H1 (cell line): ENCODE data around the gene SMIM38. TPM values are rescaled to one million over a fixed set of nuclear protein-coding genes. Genes with fewer than 3 reads are reported as not detected.
A peak's percentile ranks its signal among the peaks of the same experiment; 100 is the strongest.

Source experiments
- CTCF ChIA-PET: fragments of 300-600 bp; sonication (Branson Sonifier 250); formaldehyde crosslinking; loops from one replicate; lab custom pipeline; 2021; ENCODE audit not compliant: partially characterized antibody; lab: Charles Lee
- POLR2A ChIA-PET: fragments of 300-600 bp; sonication (Branson Sonifier 250); formaldehyde crosslinking; loops from one replicate; lab custom pipeline; 2021; ENCODE audit warnings: inconsistent platforms; ENCODE audit not compliant: partially characterized antibody; lab: Charles Lee
- DNase-seq, 2 experiments: peaks; one replicate each; pipeline versions ENCODE4 v3.0.0 to v3.0.0-alpha.2; 2010 to 2022; ENCODE audit warnings: low spot score in 2 of 2, low read depth in 1 of 2, mixed read lengths in 1 of 2
- FAIRE-seq: peaks from 2 replicates; lab custom pipeline; 2011; peaks lifted over from hg19 to GRCh38; lab: Jason Lieb, UNC
- H2AFZ ChIP-seq: 2 replicates; pipeline ENCODE4 v1.8.1; 2012; ENCODE audit warnings: low read length, inconsistent platforms
- H2AK5ac ChIP-seq: 2 replicates; pipeline ENCODE4 v1.6.1; 2013; ENCODE audit warnings: low read depth, low read length
- H2BK120ac ChIP-seq: replicated peaks from 2 replicates; pipeline ENCODE3; 2013; ENCODE audit warnings: low read depth, low read length, inconsistent platforms
- H2BK12ac ChIP-seq: 2 replicates; pipeline ENCODE4 v1.6.1; 2013; ENCODE audit warnings: low read depth, low read length
- H2BK15ac ChIP-seq: 2 replicates; pipeline ENCODE4 v1.6.1; 2013; ENCODE audit warnings: low read length
- H2BK20ac ChIP-seq: 2 replicates; pipeline ENCODE4 v1.6.1; 2013; ENCODE audit warnings: low read length
- H2BK5ac ChIP-seq: 2 replicates; pipeline ENCODE4 v1.6.1; 2013; ENCODE audit warnings: low read depth, low read length
- H3K14ac ChIP-seq: 2 replicates; pipeline ENCODE4 v1.6.1; 2013; ENCODE audit warnings: inconsistent platforms; ENCODE audit not compliant: insufficient read length
- H3K18ac ChIP-seq: 2 replicates; pipeline ENCODE4 v1.6.1; 2013; ENCODE audit warnings: low read length; ENCODE audit errors: extremely low read depth
- H3K23ac ChIP-seq: 2 replicates; pipeline ENCODE4 v1.6.1; 2013; ENCODE audit warnings: inconsistent platforms; ENCODE audit not compliant: insufficient read length
- H3K23me2 ChIP-seq: 2 replicates; pipeline ENCODE4 v1.6.1; 2013; ENCODE audit warnings: low read depth, low read length
- H3K27ac ChIP-seq: 2 replicates; pipeline ENCODE4 v1.6.1; 2011; ENCODE audit warnings: low read depth, low read length, inconsistent platforms
- H3K27me3 ChIP-seq, 4 experiments: replicated peaks in 1 of 4; 1 replicate in 1 of 4; 2 replicates in 3 of 4; pipeline versions ENCODE4 v1.6.1 to v1.8.1; 2011 to 2013; ENCODE audit warnings: low read length in 3 of 4, mild to moderate bottlenecking in 3 of 4, inconsistent platforms in 2 of 4, mixed read lengths in 2 of 4, moderate library complexity in 1 of 4; ENCODE audit not compliant: control insufficient read depth in 3 of 4, insufficient read depth in 3 of 4; ENCODE audit errors: extremely low read depth in 1 of 4
- H3K36me3 ChIP-seq, 4 experiments: 2 replicates each; pipeline versions ENCODE4 v1.6.1 to v1.8.1; 2011 to 2013; ENCODE audit warnings: mild to moderate bottlenecking in 4 of 4, low read length in 3 of 4, moderate library complexity in 2 of 4, control low read depth in 1 of 4, inconsistent platforms in 1 of 4; ENCODE audit not compliant: insufficient read depth in 4 of 4, control insufficient read depth in 2 of 4
- H3K4ac ChIP-seq: replicated peaks from 2 replicates; pipeline ENCODE3; 2013; ENCODE audit warnings: low read length, low read depth, mixed read lengths, inconsistent platforms; ENCODE audit not compliant: insufficient read length
- H3K4me1 ChIP-seq, 4 experiments: replicated peaks in 1 of 4; 1 replicate in 1 of 4; 2 replicates in 3 of 4; pipeline versions ENCODE4 v1.6.1 to v1.8.1; 2011 to 2013; ENCODE audit warnings: low read length in 3 of 4, inconsistent platforms in 2 of 4, mixed read lengths in 1 of 4; ENCODE audit not compliant: insufficient read depth in 4 of 4, control insufficient read depth in 3 of 4
- H3K4me2 ChIP-seq, 2 experiments: 2 replicates each; pipeline versions ENCODE4 v1.6.1 to v1.8.1; 2011 to 2013; ENCODE audit warnings: low read depth in 2 of 2, low read length in 2 of 2, control low read depth in 1 of 2, inconsistent platforms in 1 of 2, mild to moderate bottlenecking in 1 of 2; ENCODE audit not compliant: insufficient read depth in 1 of 2
- H3K4me3 ChIP-seq, 4 experiments: fragments of 200-600, 300-600 bp in 1 of 4; sonication (generic), shearing (Covaris generic), sonication (Bioruptor Twin) in 1 of 4; 2 replicates each; pipeline versions ENCODE4 v1.5.1 to v1.8.1; 2011 to 2016; ENCODE audit warnings: low read length in 4 of 4, low read depth in 3 of 4, control low read depth in 2 of 4, inconsistent platforms in 2 of 4, mild to moderate bottlenecking in 2 of 4, mixed read lengths in 1 of 4, moderate library complexity in 1 of 4; ENCODE audit not compliant: insufficient read depth in 2 of 4; ENCODE audit errors: extremely low read depth in 1 of 4
- H3K56ac ChIP-seq: replicated peaks from 2 replicates; pipeline ENCODE3; 2013; ENCODE audit warnings: low read depth, mild to moderate bottlenecking, mixed read lengths, low read length, inconsistent platforms; ENCODE audit not compliant: insufficient read length
- H3K79me1 ChIP-seq: 2 replicates; pipeline ENCODE4 v1.6.1; 2013; ENCODE audit warnings: low read depth, low read length, control low read depth
- H3K79me2 ChIP-seq, 2 experiments: 2 replicates each; pipeline versions ENCODE4 v1.6.1 to v1.8.1; 2012 to 2013; ENCODE audit warnings: low read length in 2 of 2, mild to moderate bottlenecking in 2 of 2, inconsistent platforms in 1 of 2; ENCODE audit not compliant: insufficient read depth in 2 of 2, control insufficient read depth in 1 of 2
- H3K9ac ChIP-seq, 4 experiments: replicated peaks in 1 of 4; 1 replicate in 1 of 4; 2 replicates in 3 of 4; pipeline versions ENCODE4 v1.6.1 to v1.8.1; 2011 to 2013; ENCODE audit warnings: low read depth in 3 of 4, low read length in 3 of 4, control low read depth in 2 of 4, mild to moderate bottlenecking in 2 of 4, moderate library complexity in 2 of 4, inconsistent platforms in 1 of 4; ENCODE audit errors: extremely low read depth in 1 of 4
- H3K9me3 ChIP-seq, 2 experiments: 2 replicates each; pipeline versions ENCODE4 v1.6.1 to v1.8.1; 2012 to 2013; ENCODE audit warnings: mild to moderate bottlenecking in 2 of 2, moderate library complexity in 2 of 2, control low read depth in 1 of 2, inconsistent platforms in 1 of 2, low read depth in 1 of 2, low read length in 1 of 2, mixed read lengths in 1 of 2; ENCODE audit not compliant: insufficient read depth in 2 of 2
- H4K20me1 ChIP-seq, 2 experiments: replicated peaks in 1 of 2; 2 replicates each; pipeline versions ENCODE3 to v1.8.1; 2011 to 2013; ENCODE audit warnings: inconsistent platforms in 2 of 2, low read length in 2 of 2, mild to moderate bottlenecking in 1 of 2; ENCODE audit not compliant: insufficient read depth in 2 of 2, control insufficient read depth in 1 of 2
- H4K5ac ChIP-seq: 2 replicates; pipeline ENCODE4 v1.6.1; 2013; ENCODE audit warnings: low read length, low read depth, mixed read lengths, inconsistent platforms; ENCODE audit not compliant: insufficient read length
- H4K8ac ChIP-seq: 2 replicates; pipeline ENCODE4 v1.8.0; 2013; ENCODE audit warnings: mild to moderate bottlenecking, moderate library complexity, low read length, inconsistent platforms; ENCODE audit not compliant: insufficient read depth; ENCODE audit errors: extremely low read depth
- H4K91ac ChIP-seq: replicated peaks from 2 replicates; pipeline ENCODE3; 2013; ENCODE audit warnings: low read length, mixed read lengths, inconsistent platforms; ENCODE audit not compliant: insufficient read length
- CTBP2 ChIP-seq: IDR thresholded peaks from 2 replicates; pipeline ENCODE4 v1.7.0; 2011; ENCODE audit warnings: borderline replicate concordance, mild to moderate bottlenecking, moderate library complexity, mixed read lengths, low read length; ENCODE audit not compliant: insufficient read depth, insufficient read length
- EP300 ChIP-seq, 2 experiments: IDR thresholded peaks; 1 replicate in 1 of 2; 2 replicates in 1 of 2; pipeline ENCODE4 v1.6.1; 2011 to 2012; ENCODE audit warnings: low read depth in 2 of 2, low read length in 2 of 2, mild to moderate bottlenecking in 2 of 2, borderline replicate concordance in 1 of 2, inconsistent platforms in 1 of 2, moderate library complexity in 1 of 2
- GABPA ChIP-seq: IDR thresholded peaks from 2 replicates; pipeline ENCODE4 v1.6.1; 2011; ENCODE audit warnings: mild to moderate bottlenecking, low read length, moderate library complexity, borderline replicate concordance; ENCODE audit not compliant: insufficient read depth
- PHF8 ChIP-seq: fragments of 200-600 bp; sonication (generic); conservative IDR thresholded peaks from 2 replicates; pipeline ENCODE4 v1.7.1; 2012; ENCODE audit warnings: low read depth, mild to moderate bottlenecking, inconsistent platforms, low read length, moderate library complexity
- POLR2A ChIP-seq, 2 experiments: IDR thresholded peaks; 1 replicate in 1 of 2; 2 replicates in 1 of 2; pipeline ENCODE4 v1.6.1; 2011; ENCODE audit warnings: low read depth in 2 of 2, low read length in 2 of 2, mild to moderate bottlenecking in 2 of 2; ENCODE audit errors: control extremely low read depth in 1 of 2
- WGBS, 2 experiments: shearing (Covaris generic) in 1 of 2; methylation state at CpG; one replicate each; pipeline versions ENCODE4 v1.1.6 to v1.1.7; 2013 to 2015; ENCODE audit warnings: low lambda C conversion rate in 2 of 2, mixed read lengths in 2 of 2, inconsistent platforms in 1 of 2, low coverage in 1 of 2, missing lambda C conversion rate in 1 of 2; ENCODE audit not compliant: insufficient replicate concordance in 2 of 2, insufficient coverage in 1 of 2, insufficient read length in 1 of 2; ENCODE audit errors: extremely low coverage in 1 of 2, missing lambda C conversion rate in 1 of 2; 5-methylcytosine and 5-hydroxymethylcytosine counted together
- polyA plus RNA-seq, 7 experiments: library from polyadenylated mRNA; depleted of rRNA in 3 of 7; stranded (reverse) in 5 of 7; unstranded in 2 of 7; fragments of >200 nt in 5 of 7; fragments of 200-250 nt in 2 of 7; gene quantifications; 1 replicate in 5 of 7; 2 replicates in 1 of 7; 4 replicates in 1 of 7; pipeline versions ENCODE4 v1.2.1 to v1.2.3, GENCODE V29; 2011 to 2013; ENCODE audit warnings: missing spikeins in 2 of 7, mixed read lengths in 2 of 7
- total RNA-seq: library from RNA; stranded (reverse); fragmentation: NEBNext Ultra II Directional; extraction: Animal tissue kit (Norgen Biotek cat#: 25700); gene quantifications from 2 replicates; pipeline ENCODE4 v1.2.1, GENCODE V29; 2021

Gene SMIM38
- total and polyA plus RNA-seq, 2 of the 8 experiments (the other 6 are each of a cell fraction or from before 2014, with no cell fraction given): 0.17 to 0.20 TPM

- H3K27ac ChIP-seq: no peak overlapping the region
- CTCF ChIA-PET: interaction anchor here (0.7 to 1.1 kb wide), 2 partner anchors 11 to 20 kb away, joined by 3 read pairs; no protein-coding TSS in a partner anchor
- H4K8ac ChIP-seq: no peak overlapping the region
- H4K20me1 ChIP-seq: peaks cover 0 to 2% of the 10 kb centered on the region in 2 experiments
- H3K27me3 ChIP-seq: no peaks in the 10 kb centered on the region; a peak in 1 of 7 replicates
- H3K14ac ChIP-seq: no peak overlapping the region
- no peak overlapping the region; the same call in 1 of the 2 replicates for H2BK5ac ChIP-seq
- H2AK5ac ChIP-seq: no peak overlapping the region
- no peak overlapping the region for H2BK15ac ChIP-seq
- no peaks in the 10 kb centered on the region for H3K9me3 ChIP-seq
- peaks cover 0 to 6% (median 2%) of the 10 kb centered on the region in 4 experiments; a peak in 3 of 7 replicates for H3K4me1 ChIP-seq
- H3K23me2 ChIP-seq: peaks cover 10% of the 10 kb centered on the region; the same call in 1 of the 2 replicates
- H3K79me1 ChIP-seq: no peaks in the 10 kb centered on the region
- H3K23ac ChIP-seq: no peak overlapping the region
- no peak overlapping the region for H2AFZ ChIP-seq
- no peak overlapping the region for H2BK12ac ChIP-seq
- no peak overlapping the region for H4K91ac ChIP-seq
- H3K18ac ChIP-seq: peak overlapping the region; percentile 32; the same call in 1 of the 2 replicates
- FAIRE-seq (no peak), DNase-seq (no peak)
- POLR2A ChIA-PET: interaction anchor here (0.9 kb wide), 1 partner anchor 47 kb away, joined by 4 read pairs; no protein-coding TSS in a partner anchor
- no peak for TF ChIP-seq GABPA
- no peak for TF ChIP-seq CTBP2
- TF ChIP-seq EP300 (IDR thresholded peaks at IDR 0.05; ENCODE audit: borderline replicate concordance in 1 of 2, low read depth in 2 of 2, low read length in 2 of 2): no peak
- TF ChIP-seq PHF8: no peak
- TF ChIP-seq POLR2A (IDR thresholded peaks at IDR 0.05; ENCODE audit: control extremely low read depth in 1 of 2, low read depth in 2 of 2, low read length in 2 of 2): no peak
- H2BK120ac ChIP-seq: no peak overlapping the region
- no peaks in the 10 kb centered on the region for H3K36me3 ChIP-seq
- no peak overlapping the region for H3K9ac ChIP-seq
- H3K4me3 ChIP-seq: no peak overlapping the region
- 86% methylated on average over 10 of the region's 10 CpGs; no CpG with 5 or more reads in 1 of the 2 experiments for whole genome bisulfite sequencing, 2 experiments
- H2BK20ac ChIP-seq: no peak overlapping the region
- H3K4me2 ChIP-seq: no peak overlapping the region; a peak in 1 of 4 replicates
- no peak overlapping the region for H3K4ac ChIP-seq
- no peak overlapping the region for H3K56ac ChIP-seq
- no peak overlapping the region for H4K5ac ChIP-seq
- H3K79me2 ChIP-seq: no peaks in the 10 kb centered on the region
These were observed 44.0 kb downstream of the SMIM38 start for GRCh38 chr11:69199583-69200315.
